K562 (cell line): ENCODE results near the gene OVOL3. TPM values are rescaled to one million over a fixed set of nuclear protein-coding genes. Genes with fewer than 3 reads are reported as not detected.

Source experiments
- ATAC-seq: fragments of 200-7000 bp; cut with Tn5 transposase; 3 replicates; pipeline ENCODE4 v1.9.1; 2020; ENCODE audit warnings: moderate library complexity
- BruUV-seq: library from RNA; stranded (reverse); fragments of 400-500 nt; replicated peaks from 2 replicates; lab custom pipeline; 2021; lab: Mats Ljungman, UMichigan
- CTCF ChIA-PET: fragments of 300-600 bp; formaldehyde crosslinking; extraction: SDS; loops from one replicate; lab custom pipeline; 2021; ENCODE audit warnings: low intra/inter-chr PET ratio; lab: Yijun Ruan, JAX
- POLR2A ChIA-PET: fragments of 300-600, 350-650 bp; sonication (Branson Sonifier 250); formaldehyde crosslinking; extraction: SDS; loops from one replicate; lab custom pipeline; 2021; ENCODE audit warnings: antibody characterized with exemption, inconsistent platforms; lab: Yijun Ruan, JAX
- DNase-seq, 4 experiments: peaks; one replicate each; pipeline versions ENCODE4 v3.0.0 to v3.0.0-alpha.2; 2011 to 2018; ENCODE audit warnings: low spot score in 3 of 4, mixed read lengths in 3 of 4; ENCODE audit errors: extremely low read depth in 1 of 4
- FAIRE-seq: peaks from 2 replicates; lab custom pipeline; 2011; peaks lifted over from hg19 to GRCh38; lab: Jason Lieb, UNC
- H2AFZ ChIP-seq: 2 replicates; pipeline ENCODE4 v1.6.0; 2011; ENCODE audit warnings: low read depth, low read length, control low read depth, inconsistent platforms
- H3K27ac ChIP-seq: fragments of 200-600 bp; 3 replicates; pipeline ENCODE4 v1.8.0; 2011; ENCODE audit warnings: low read depth, mild to moderate bottlenecking, control low read depth, inconsistent platforms, low read length, moderate library complexity, mixed read lengths; ENCODE audit errors: extremely low read depth
- H3K27me3 ChIP-seq, 2 experiments: fragments of 300-600 bp in 1 of 2; 2 replicates in 1 of 2; 3 replicates in 1 of 2; pipeline versions ENCODE4 v1.6.0 to v1.8.0; 2011; ENCODE audit warnings: inconsistent platforms in 2 of 2, low read length in 2 of 2, mild to moderate bottlenecking in 1 of 2, mixed read lengths in 1 of 2, moderate library complexity in 1 of 2; ENCODE audit not compliant: control insufficient read depth in 2 of 2, insufficient read depth in 2 of 2
- H3K36me3 ChIP-seq: fragments of 300-600 bp; 3 replicates; pipeline ENCODE4 v1.8.0; 2011; ENCODE audit warnings: mild to moderate bottlenecking, low read length, inconsistent platforms; ENCODE audit not compliant: control insufficient read depth, insufficient read depth
- H3K4me1 ChIP-seq, 2 experiments: fragments of 200-600 bp in 1 of 2; replicated peaks in 1 of 2; 2 replicates in 1 of 2; 3 replicates in 1 of 2; pipeline versions ENCODE4 v1.5.1 to v1.8.0; 2011; ENCODE audit warnings: inconsistent platforms in 2 of 2, low read length in 2 of 2, mild to moderate bottlenecking in 1 of 2, mixed read lengths in 1 of 2, moderate library complexity in 1 of 2; ENCODE audit not compliant: control insufficient read depth in 2 of 2, insufficient read depth in 2 of 2
- H3K4me2 ChIP-seq: 2 replicates; pipeline ENCODE4 v1.6.1; 2011; ENCODE audit warnings: low read length, control low read depth, inconsistent platforms, mixed read lengths; ENCODE audit not compliant: insufficient read depth
- H3K4me3 ChIP-seq: fragments of 200-600 bp; sonication (generic), shearing (Covaris generic); 2 replicates; pipeline ENCODE4 v1.5.1; 2016; ENCODE audit warnings: control low read depth, inconsistent platforms
- H3K79me2 ChIP-seq: fragments of 200-600 bp; 3 replicates; pipeline ENCODE4 v1.8.0; 2011; ENCODE audit warnings: low read length, inconsistent platforms; ENCODE audit not compliant: control insufficient read depth, insufficient read depth
- H3K9ac ChIP-seq, 2 experiments: 2 replicates each; pipeline versions ENCODE4 v1.6.0 to v1.6.1; 2011; ENCODE audit warnings: low read depth in 2 of 2, low read length in 2 of 2, control low read depth in 1 of 2, inconsistent platforms in 1 of 2, mild to moderate bottlenecking in 1 of 2, mixed read lengths in 1 of 2; ENCODE audit not compliant: insufficient read depth in 1 of 2
- H3K9me1 ChIP-seq: one replicate; pipeline ENCODE4 v1.6.0; 2011; ENCODE audit warnings: inconsistent platforms, mild to moderate bottlenecking, low read length, moderate library complexity; ENCODE audit not compliant: control insufficient read depth, insufficient read depth
- H3K9me3 ChIP-seq: replicated peaks from 2 replicates; pipeline ENCODE4 v1.5.1; 2011; ENCODE audit warnings: low read depth, low read length, inconsistent platforms; ENCODE audit not compliant: control insufficient read depth, insufficient read depth
- H4K20me1 ChIP-seq: replicated peaks from 2 replicates; pipeline ENCODE4 v1.6.1; 2011; ENCODE audit warnings: low read length, inconsistent platforms, mixed read lengths; ENCODE audit not compliant: control insufficient read depth, insufficient read depth
- ARHGAP35 ChIP-seq: fragments of 450-650 bp; IDR thresholded peaks from 2 replicates; pipeline ENCODE4 v1.6.1; 2018; ENCODE audit not compliant: partially characterized antibody
- BCOR ChIP-seq: fragments of 450-650 bp; IDR thresholded peaks from 2 replicates; pipeline ENCODE4 v1.6.1; 2016
- BRF2 ChIP-seq: IDR thresholded peaks from 3 replicates; pipeline ENCODE4 v1.6.1; 2011; ENCODE audit warnings: borderline replicate concordance, mild to moderate bottlenecking; ENCODE audit not compliant: insufficient read length, insufficient read depth
- KDM1A ChIP-seq, 2 experiments: fragments of 450-650 bp; IDR thresholded peaks; 2 replicates each; pipeline ENCODE4 v1.6.1; 2016; ENCODE audit warnings: mild to moderate bottlenecking in 2 of 2
- NUFIP1 ChIP-seq: fragments of 450-650 bp; IDR thresholded peaks from 2 replicates; pipeline ENCODE4 v1.6.1; 2018; ENCODE audit not compliant: partially characterized antibody
- RBM25 ChIP-seq: fragments of 200-400 bp; formaldehyde crosslinking; IDR thresholded peaks from 2 replicates; pipeline ENCODE4 v1.6.1; 2018; ENCODE audit warnings: low read length, low read depth, moderate library complexity; ENCODE audit not compliant: severe bottlenecking
- RNF2 ChIP-seq: sonication (generic); IDR thresholded peaks from 2 replicates; pipeline ENCODE4 v1.6.1; 2016
- WGBS: fragments of 100-300 bp; shearing (Covaris generic); methylation state at CpG from one replicate; pipeline ENCODE4 v1.1.6; 2016; ENCODE audit warnings: low coverage, mixed read lengths; ENCODE audit not compliant: insufficient coverage; ENCODE audit errors: missing lambda C conversion rate; 5-methylcytosine and 5-hydroxymethylcytosine counted together
- in situ Hi-C: fragments of 300-500 bp; cut with MboI; formaldehyde crosslinking; loops from 4 replicates; pipeline ENCODE4 v1.15.0; 2018; ENCODE audit warnings: inconsistent platforms, mixed read lengths
- intact Hi-C: fragments of 100-400 bp; cut with micrococcal nuclease; formaldehyde crosslinking; loops from 2 replicates; pipeline ENCODE4 v1.14.2; 2022
- polyA plus RNA-seq, 8 experiments: library from polyadenylated mRNA; depleted of rRNA in 4 of 8; stranded (reverse) in 5 of 8; unstranded in 3 of 8; fragments of >200 nt; fragmentation: Nextera tagmentation in 2 of 8; fragmentation: Illumina TruSeq in 1 of 8; extraction: Ambion mirVana in 2 of 8; extraction: Trizol in 1 of 8; gene quantifications; 2 replicates each; pipeline versions ENCODE4 v1.2.1 to v1.2.3, GENCODE V29; 2011 to 2014; ENCODE audit warnings: inconsistent platforms in 1 of 8, missing spikeins in 1 of 8
- total RNA-seq, 7 experiments: library from RNA; depleted of rRNA in 6 of 7; stranded (reverse); fragments of >200 nt in 6 of 7; fragmentation: Illumina TruSeq in 2 of 7; extraction: Trizol in 2 of 7; gene quantifications; 2 replicates each; pipeline versions ENCODE4 v1.2.1 to v1.2.3, GENCODE V29; 2011 to 2021; ENCODE audit warnings: low replicate concordance in 1 of 7
- TF ChIP-seq, protein P1 (sequence below): fragments of 450-650 bp; IDR thresholded peaks from 2 replicates; pipeline ENCODE4 v1.6.1; 2016; ENCODE audit warnings: mild to moderate bottlenecking, moderate library complexity

The OVOL3 gene
- total and polyA plus RNA-seq, 9 of the 15 experiments (the other 6 are each of a cell fraction or from before 2014, with no cell fraction given): not detected

- 62% methylated on average over 11 of the region's 12 CpGs for WGBS
- Histone ChIP-seq H3K9me3 (no peaks in the 10 kb centered on the region), H3K27me3 (no peaks in the 10 kb centered on the region), H3K4me2 (peak overlapping the region; percentile 72), H3K4me3 (no peak overlapping the region), H3K9ac (peak overlapping the region; percentile 29 to 52; a peak in 2 of 4 replicates), H3K4me1 (peaks cover 13 to 35% of the 10 kb centered on the region in 2 experiments), H3K9me1 (peaks cover 8% of the 10 kb centered on the region), H3K79me2 (peaks cover 21% of the 10 kb centered on the region), H2AFZ (peak overlapping the region; percentile 91), H4K20me1 (peaks cover 8% of the 10 kb centered on the region), H3K36me3 (peaks cover 10% of the 10 kb centered on the region; the same call in 1 of the 3 replicates), H3K27ac (no peak overlapping the region)
- in situ Hi-C loops: no loop called here
- ChIA-PET POLR2A (interaction anchor here (1.2 kb wide), 1 partner anchor 9 kb away, joined by 3 read pairs; no protein-coding TSS in a partner anchor), CTCF (no interaction called here)
- no peak for FAIRE-seq
- intact Hi-C loops: no loop called here
- no peak for DNase-seq
- ATAC-seq: no peak
- BruUV-seq: no TSS peak
- 0 out of 4 replicates have a peak, but pooled peaks of 1 of the 2 experiments have one; percentile 21 for TF ChIP-seq KDM1A (IDR thresholded peaks at IDR 0.05)
- peak; percentile 83 for TF ChIP-seq RBM25
- no peak for TF ChIP-seq NUFIP1
- TF ChIP-seq, protein P1, sequence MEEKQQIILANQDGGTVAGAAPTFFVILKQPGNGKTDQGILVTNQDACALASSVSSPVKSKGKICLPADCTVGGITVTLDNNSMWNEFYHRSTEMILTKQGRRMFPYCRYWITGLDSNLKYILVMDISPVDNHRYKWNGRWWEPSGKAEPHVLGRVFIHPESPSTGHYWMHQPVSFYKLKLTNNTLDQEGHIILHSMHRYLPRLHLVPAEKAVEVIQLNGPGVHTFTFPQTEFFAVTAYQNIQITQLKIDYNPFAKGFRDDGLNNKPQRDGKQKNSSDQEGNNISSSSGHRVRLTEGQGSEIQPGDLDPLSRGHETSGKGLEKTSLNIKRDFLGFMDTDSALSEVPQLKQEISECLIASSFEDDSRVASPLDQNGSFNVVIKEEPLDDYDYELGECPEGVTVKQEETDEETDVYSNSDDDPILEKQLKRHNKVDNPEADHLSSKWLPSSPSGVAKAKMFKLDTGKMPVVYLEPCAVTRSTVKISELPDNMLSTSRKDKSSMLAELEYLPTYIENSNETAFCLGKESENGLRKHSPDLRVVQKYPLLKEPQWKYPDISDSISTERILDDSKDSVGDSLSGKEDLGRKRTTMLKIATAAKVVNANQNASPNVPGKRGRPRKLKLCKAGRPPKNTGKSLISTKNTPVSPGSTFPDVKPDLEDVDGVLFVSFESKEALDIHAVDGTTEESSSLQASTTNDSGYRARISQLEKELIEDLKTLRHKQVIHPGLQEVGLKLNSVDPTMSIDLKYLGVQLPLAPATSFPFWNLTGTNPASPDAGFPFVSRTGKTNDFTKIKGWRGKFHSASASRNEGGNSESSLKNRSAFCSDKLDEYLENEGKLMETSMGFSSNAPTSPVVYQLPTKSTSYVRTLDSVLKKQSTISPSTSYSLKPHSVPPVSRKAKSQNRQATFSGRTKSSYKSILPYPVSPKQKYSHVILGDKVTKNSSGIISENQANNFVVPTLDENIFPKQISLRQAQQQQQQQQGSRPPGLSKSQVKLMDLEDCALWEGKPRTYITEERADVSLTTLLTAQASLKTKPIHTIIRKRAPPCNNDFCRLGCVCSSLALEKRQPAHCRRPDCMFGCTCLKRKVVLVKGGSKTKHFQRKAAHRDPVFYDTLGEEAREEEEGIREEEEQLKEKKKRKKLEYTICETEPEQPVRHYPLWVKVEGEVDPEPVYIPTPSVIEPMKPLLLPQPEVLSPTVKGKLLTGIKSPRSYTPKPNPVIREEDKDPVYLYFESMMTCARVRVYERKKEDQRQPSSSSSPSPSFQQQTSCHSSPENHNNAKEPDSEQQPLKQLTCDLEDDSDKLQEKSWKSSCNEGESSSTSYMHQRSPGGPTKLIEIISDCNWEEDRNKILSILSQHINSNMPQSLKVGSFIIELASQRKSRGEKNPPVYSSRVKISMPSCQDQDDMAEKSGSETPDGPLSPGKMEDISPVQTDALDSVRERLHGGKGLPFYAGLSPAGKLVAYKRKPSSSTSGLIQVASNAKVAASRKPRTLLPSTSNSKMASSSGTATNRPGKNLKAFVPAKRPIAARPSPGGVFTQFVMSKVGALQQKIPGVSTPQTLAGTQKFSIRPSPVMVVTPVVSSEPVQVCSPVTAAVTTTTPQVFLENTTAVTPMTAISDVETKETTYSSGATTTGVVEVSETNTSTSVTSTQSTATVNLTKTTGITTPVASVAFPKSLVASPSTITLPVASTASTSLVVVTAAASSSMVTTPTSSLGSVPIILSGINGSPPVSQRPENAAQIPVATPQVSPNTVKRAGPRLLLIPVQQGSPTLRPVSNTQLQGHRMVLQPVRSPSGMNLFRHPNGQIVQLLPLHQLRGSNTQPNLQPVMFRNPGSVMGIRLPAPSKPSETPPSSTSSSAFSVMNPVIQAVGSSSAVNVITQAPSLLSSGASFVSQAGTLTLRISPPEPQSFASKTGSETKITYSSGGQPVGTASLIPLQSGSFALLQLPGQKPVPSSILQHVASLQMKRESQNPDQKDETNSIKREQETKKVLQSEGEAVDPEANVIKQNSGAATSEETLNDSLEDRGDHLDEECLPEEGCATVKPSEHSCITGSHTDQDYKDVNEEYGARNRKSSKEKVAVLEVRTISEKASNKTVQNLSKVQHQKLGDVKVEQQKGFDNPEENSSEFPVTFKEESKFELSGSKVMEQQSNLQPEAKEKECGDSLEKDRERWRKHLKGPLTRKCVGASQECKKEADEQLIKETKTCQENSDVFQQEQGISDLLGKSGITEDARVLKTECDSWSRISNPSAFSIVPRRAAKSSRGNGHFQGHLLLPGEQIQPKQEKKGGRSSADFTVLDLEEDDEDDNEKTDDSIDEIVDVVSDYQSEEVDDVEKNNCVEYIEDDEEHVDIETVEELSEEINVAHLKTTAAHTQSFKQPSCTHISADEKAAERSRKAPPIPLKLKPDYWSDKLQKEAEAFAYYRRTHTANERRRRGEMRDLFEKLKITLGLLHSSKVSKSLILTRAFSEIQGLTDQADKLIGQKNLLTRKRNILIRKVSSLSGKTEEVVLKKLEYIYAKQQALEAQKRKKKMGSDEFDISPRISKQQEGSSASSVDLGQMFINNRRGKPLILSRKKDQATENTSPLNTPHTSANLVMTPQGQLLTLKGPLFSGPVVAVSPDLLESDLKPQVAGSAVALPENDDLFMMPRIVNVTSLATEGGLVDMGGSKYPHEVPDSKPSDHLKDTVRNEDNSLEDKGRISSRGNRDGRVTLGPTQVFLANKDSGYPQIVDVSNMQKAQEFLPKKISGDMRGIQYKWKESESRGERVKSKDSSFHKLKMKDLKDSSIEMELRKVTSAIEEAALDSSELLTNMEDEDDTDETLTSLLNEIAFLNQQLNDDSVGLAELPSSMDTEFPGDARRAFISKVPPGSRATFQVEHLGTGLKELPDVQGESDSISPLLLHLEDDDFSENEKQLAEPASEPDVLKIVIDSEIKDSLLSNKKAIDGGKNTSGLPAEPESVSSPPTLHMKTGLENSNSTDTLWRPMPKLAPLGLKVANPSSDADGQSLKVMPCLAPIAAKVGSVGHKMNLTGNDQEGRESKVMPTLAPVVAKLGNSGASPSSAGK: no peak
- TF ChIP-seq BCOR: peak; percentile 55; the same call in 1 of the 2 replicates
- no peak for TF ChIP-seq RNF2
- TF ChIP-seq ARHGAP35: no peak
- no peak for TF ChIP-seq BRF2
These were observed 26.2 kb downstream of the OVOL3 start for GRCh38 chr19:36136964-36137686.
